Naive thymus-derived CD8-positive, alpha-beta T cell (primary cell): ENCODE results near the gene SPTBN4. TPM values are rescaled to one million over a fixed set of nuclear protein-coding genes. Genes with fewer than 3 reads are reported as not detected.
A peak's percentile ranks its signal among the peaks of the same experiment; 100 is the strongest.

Experiments used
- ATAC-seq, 2 donors: fragments of 150-1000 bp; cut with Tn5 transposase in 1 of 2; sonication (Bioruptor Pico), chemical (Tn5 transposase) in 1 of 2; 1 replicate in 1 of 2; 2 replicates in 1 of 2; pipeline ENCODE4 v1.10.0; 2021; ENCODE audit warnings: mild to moderate bottlenecking in 2 of 2, moderate library complexity in 2 of 2
- POLR2A ChIA-PET: fragments of 350-600 bp; sonication (Branson Sonifier 250); formaldehyde crosslinking; loops from one replicate; lab custom pipeline; 2021; ENCODE audit warnings: antibody characterized with exemption; lab: Charles Lee
- DNase-seq, 10 donors: peaks; one replicate each; pipeline versions ENCODE4 v3.0.0 to v3.0.0-alpha.2; 2020 to 2022
- H3K27ac Mint-ChIP-seq, 10 donors: one replicate each; pipeline ENCODE4 v1.8.0; 2020 to 2022; ENCODE audit warnings: mild to moderate bottlenecking in 10 of 10, mixed read lengths in 10 of 10, moderate library complexity in 4 of 10, inconsistent platforms in 1 of 10
- H3K27me3 Mint-ChIP-seq, 5 donors: one replicate each; pipeline ENCODE4 v1.8.0; 2021 to 2022; ENCODE audit warnings: mixed read lengths in 5 of 5
- H3K36me3 Mint-ChIP-seq, 3 donors: one replicate each; pipeline ENCODE4 v1.8.0; 2020 to 2022; ENCODE audit warnings: mixed read lengths in 3 of 3, mild to moderate bottlenecking in 2 of 3, inconsistent platforms in 1 of 3
- H3K4me1 Mint-ChIP-seq, 4 donors: one replicate each; pipeline ENCODE4 v1.8.0; 2021 to 2022; ENCODE audit warnings: mixed read lengths in 4 of 4
- H3K4me3 Mint-ChIP-seq, 10 donors: one replicate each; pipeline ENCODE4 v1.8.0; 2020 to 2022; ENCODE audit warnings: mild to moderate bottlenecking in 10 of 10, mixed read lengths in 10 of 10, moderate library complexity in 6 of 10, inconsistent platforms in 1 of 10
- H3K9me3 Mint-ChIP-seq, 9 donors: one replicate each; pipeline ENCODE4 v1.8.0; 2020 to 2022; ENCODE audit warnings: mixed read lengths in 9 of 9, mild to moderate bottlenecking in 3 of 9, inconsistent platforms in 1 of 9, moderate library complexity in 1 of 9
- polyA plus RNA-seq, 3 donors: library from polyadenylated mRNA; unstranded; fragments of 300-500 nt; fragmentation: Illumina TruSeq; gene quantifications; one replicate each; pipeline ENCODE4 v1.2.3, GENCODE V29; 2021
- total RNA-seq, 8 experiments: library from RNA in 2 of 8; stranded (reverse) in 2 of 8; gene quantifications; one replicate each; pipeline ENCODE4 v1.2.3 and lab custom pipeline; 2021 to 2026

Gene SPTBN4
- total and polyA plus RNA-seq, 5 experiments from 2014 or later, result 0.13 to 0.62 (median 0.47) TPM; not detected in 2

DNA sequence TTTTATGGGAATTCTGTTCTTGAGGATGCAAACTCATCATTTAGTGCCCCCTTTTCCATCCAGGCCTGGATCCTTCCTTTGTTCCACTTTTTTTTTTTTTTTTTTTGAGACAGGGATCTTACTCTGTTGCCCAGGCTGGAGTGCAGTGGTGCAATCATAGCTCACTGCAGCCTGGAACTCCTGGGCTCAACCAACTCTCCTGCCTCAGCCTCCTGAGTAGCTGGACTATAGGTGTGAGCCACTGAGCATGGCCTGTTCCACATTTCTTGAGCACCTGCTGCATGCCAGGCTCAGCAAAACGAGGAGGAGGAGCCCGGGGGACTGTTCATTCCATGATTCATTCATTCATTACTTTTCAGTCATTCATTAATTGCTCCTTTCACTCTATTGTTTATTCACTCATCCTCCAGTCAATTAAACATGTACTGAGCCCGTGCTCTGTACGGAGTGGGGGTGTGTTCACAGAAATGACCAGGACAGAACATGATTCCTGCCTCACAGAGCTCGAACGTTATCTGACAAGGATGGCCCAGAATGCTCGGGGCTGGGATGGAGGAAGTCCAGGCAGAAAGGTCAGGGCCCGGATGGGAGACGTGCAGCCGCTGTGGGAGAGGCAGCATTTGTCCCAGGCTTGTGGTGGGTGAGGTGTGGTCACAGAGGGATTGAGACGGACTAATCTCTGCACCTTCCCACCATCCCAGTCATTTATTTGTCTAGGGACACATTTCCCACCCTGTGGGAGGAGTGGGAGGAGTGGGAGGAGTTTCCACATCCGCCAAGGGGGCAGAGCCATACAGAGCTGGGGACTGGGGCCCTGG is 58.6 kb downstream of the SPTBN4 start:
- peak overlapping the region in 2 of 10 donors; percentile 44 to 68 for H3K27ac Mint-ChIP-seq
- no peaks in the 10 kb centered on the region for H3K9me3 Mint-ChIP-seq
- ATAC-seq (no peak), DNase-seq (no peak)
- no peaks in the 10 kb centered on the region for H3K36me3 Mint-ChIP-seq
- peak overlapping the region in 1 of 10 donors; percentile 4 for H3K4me3 Mint-ChIP-seq
- peaks cover 5 to 28% (median 9%) of the 10 kb centered on the region in 5 donors for H3K27me3 Mint-ChIP-seq
- peaks cover 8 to 15% (median 8%) of the 10 kb centered on the region in 4 donors for H3K4me1 Mint-ChIP-seq
- POLR2A ChIA-PET, result interaction anchor here (0.7 kb wide), 1 partner anchor 12 kb away, joined by 4 read pairs; no protein-coding TSS in a partner anchor

DNA sequence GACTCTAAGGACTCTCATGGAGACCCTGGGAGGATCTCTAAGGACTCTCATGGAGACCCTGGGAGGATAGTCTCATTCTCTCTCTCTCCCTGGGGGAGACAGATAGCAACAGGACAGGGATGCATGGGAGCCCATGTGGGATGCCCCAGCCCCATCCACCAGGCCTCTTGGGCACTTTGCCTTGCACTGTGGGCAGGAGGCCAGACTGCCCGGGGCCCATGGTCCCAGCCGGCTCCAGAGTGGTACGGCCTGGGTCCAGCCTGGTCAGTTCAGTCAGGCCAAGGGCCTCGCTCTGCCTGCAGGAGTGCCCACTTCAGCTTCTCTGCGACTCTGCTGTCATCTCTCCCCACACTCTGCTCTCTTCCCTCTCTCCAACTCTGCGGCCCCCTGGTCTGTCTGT is 61.3 kb downstream of the SPTBN4 start:
- no peaks in the 10 kb centered on the region for H3K9me3 Mint-ChIP-seq
- POLR2A ChIA-PET, result no interaction called here
- ATAC-seq, result no peak
- H3K36me3 Mint-ChIP-seq, result peaks cover 0 to 1% (median 0%) of the 10 kb centered on the region in 3 donors
- peak overlapping the region in 1 of 10 donors; percentile 38 for H3K27ac Mint-ChIP-seq
- peaks cover 13 to 25% (median 18%) of the 10 kb centered on the region in 5 donors for H3K27me3 Mint-ChIP-seq
- DNase-seq, result no peak
- peak overlapping the region in 1 of 10 donors; percentile 54 for H3K4me3 Mint-ChIP-seq
- H3K4me1 Mint-ChIP-seq, result peaks cover 8 to 19% (median 14%) of the 10 kb centered on the region in 4 donors

GRCh38 chr19:40528533-40529092 is 61.8 kb downstream of the SPTBN4 start:
- peak overlapping the region in 7 of 10 donors; percentile 4 to 56 (median 38) for H3K4me3 Mint-ChIP-seq
- no peak for DNase-seq
- POLR2A ChIA-PET, result interaction anchor here (0.6 kb wide), 1 partner anchor 328 kb away, joined by 6 read pairs; no protein-coding TSS in a partner anchor

GRCh38 chr19:40529093-40529954 is 62.5 kb downstream of the SPTBN4 start:
- peaks cover 13 to 34% (median 22%) of the 10 kb centered on the region in 5 donors for H3K27me3 Mint-ChIP-seq
- H3K4me3 Mint-ChIP-seq, result peak overlapping the region; percentile 54 to 87 (median 77)
- peak overlapping the region; percentile 1 to 85 (median 60) for H3K27ac Mint-ChIP-seq
- POLR2A ChIA-PET, result interaction anchor here (0.6 kb wide), 1 partner anchor 329 kb away, joined by 6 read pairs; no protein-coding TSS in a partner anchor
- peak; percentile 83 to 94 (median 90) for DNase-seq
- peaks cover 0 to 3% (median 0%) of the 10 kb centered on the region in 3 donors for H3K36me3 Mint-ChIP-seq
- peaks cover 0 to 12% (median 0%) of the 10 kb centered on the region in 9 donors for H3K9me3 Mint-ChIP-seq
- peaks cover 8 to 19% (median 14%) of the 10 kb centered on the region in 4 donors for H3K4me1 Mint-ChIP-seq
- ATAC-seq, result peak; percentile 84 to 86

More at GRCh38 chr19:40528533-40529092, 61.8 kb downstream of the SPTBN4 start:
- Mint-ChIP-seq H3K27me3 (peaks cover 13 to 27% (median 19%) of the 10 kb centered on the region in 5 donors), H3K36me3 (peaks cover 0 to 1% (median 0%) of the 10 kb centered on the region in 3 donors), H3K9me3 (peaks cover 0 to 5% (median 0%) of the 10 kb centered on the region in 9 donors), H3K27ac (peak overlapping the region in 1 of 10 donors; percentile 38), H3K4me1 (peaks cover 8 to 19% (median 14%) of the 10 kb centered on the region in 4 donors)
- no peak for ATAC-seq

- POLR2A ChIA-PET, result no interaction called here
- Mint-ChIP-seq H3K27me3 (peaks cover 13 to 35% (median 23%) of the 10 kb centered on the region in 5 donors), H3K9me3 (peaks cover 0 to 12% (median 0%) of the 10 kb centered on the region in 9 donors), H3K36me3 (peaks cover 0 to 5% (median 0%) of the 10 kb centered on the region in 3 donors), H3K4me3 (peak overlapping the region in 9 of 10 donors; percentile 54 to 87 (median 78)), H3K4me1 (peaks cover 8 to 19% (median 14%) of the 10 kb centered on the region in 4 donors), H3K27ac (peak overlapping the region in 3 of 10 donors; percentile 28 to 80 (median 77))
- ATAC-seq, result peak in 1 of 2 donors; percentile 14
- DNase-seq, result peak in 8 of 10 donors; percentile 11 to 41 (median 26)
Observed at GRCh38 chr19:40530091-40530901, 63.5 kb downstream of the SPTBN4 start.

- POLR2A ChIA-PET, result interaction anchor here (0.8 kb wide), 1 partner anchor 72 kb away, joined by 3 read pairs; no protein-coding TSS in a partner anchor
- Mint-ChIP-seq H3K36me3 (peaks cover 0 to 5% (median 0%) of the 10 kb centered on the region in 3 donors), H3K27me3 (peaks cover 13 to 30% (median 22%) of the 10 kb centered on the region in 5 donors)
Observed at GRCh38 chr19:40533508-40533907, 66.7 kb downstream of the SPTBN4 start.

GRCh38 chr19:40534148-40534547 is 67.3 kb downstream of the SPTBN4 start:
- peaks cover 0 to 12% (median 0%) of the 10 kb centered on the region in 9 donors for H3K9me3 Mint-ChIP-seq
- H3K4me1 Mint-ChIP-seq, result peaks cover 8 to 17% (median 11%) of the 10 kb centered on the region in 4 donors
- no peak for ATAC-seq
- peaks cover 13 to 30% (median 22%) of the 10 kb centered on the region in 5 donors for H3K27me3 Mint-ChIP-seq
- no peak overlapping the region for H3K4me3 Mint-ChIP-seq
- DNase-seq, result no peak
- no peak overlapping the region for H3K27ac Mint-ChIP-seq
- POLR2A ChIA-PET, result no interaction called here
- peaks cover 0 to 5% (median 0%) of the 10 kb centered on the region in 3 donors for H3K36me3 Mint-ChIP-seq

More at GRCh38 chr19:40533508-40533907, 66.7 kb downstream of the SPTBN4 start:
- H3K9me3 Mint-ChIP-seq, result peaks cover 0 to 12% (median 0%) of the 10 kb centered on the region in 9 donors
- no peak for DNase-seq
- H3K4me1 Mint-ChIP-seq, result peaks cover 8 to 17% (median 13%) of the 10 kb centered on the region in 4 donors
- peak overlapping the region in 1 of 10 donors; percentile 16 for H3K27ac Mint-ChIP-seq
- no peak overlapping the region for H3K4me3 Mint-ChIP-seq
- no peak for ATAC-seq

DNA sequence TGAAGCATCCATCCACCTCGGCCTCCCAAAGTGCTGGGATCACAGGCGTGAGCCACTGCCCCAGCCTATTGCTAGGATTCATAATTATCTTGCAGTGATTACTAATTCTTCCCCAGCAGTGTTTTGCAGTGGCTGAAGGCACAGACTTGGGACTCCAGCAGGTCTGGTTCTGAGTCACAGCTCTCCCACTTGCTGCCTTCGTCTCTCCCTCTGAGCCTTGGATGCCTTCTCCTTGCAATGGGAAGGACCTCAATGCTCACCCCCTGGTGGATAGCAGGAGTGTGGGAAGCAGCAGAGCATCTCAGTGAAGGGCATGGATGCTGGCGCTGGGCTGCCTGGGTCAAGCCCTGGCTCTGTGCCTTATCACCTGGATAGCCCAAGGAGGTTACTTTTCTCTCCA is 72.3 kb downstream of the SPTBN4 start:
- no peak overlapping the region for H3K27ac Mint-ChIP-seq
- POLR2A ChIA-PET, result no interaction called here
- no peak overlapping the region for H3K4me3 Mint-ChIP-seq
- H3K4me1 Mint-ChIP-seq, result peaks cover 0 to 2% (median 0%) of the 10 kb centered on the region in 4 donors
- H3K9me3 Mint-ChIP-seq, result peaks cover 0 to 4% (median 0%) of the 10 kb centered on the region in 9 donors
- DNase-seq (no peak), ATAC-seq (no peak)
- peaks cover 0 to 4% (median 0%) of the 10 kb centered on the region in 3 donors for H3K36me3 Mint-ChIP-seq
- H3K27me3 Mint-ChIP-seq, result peaks cover 0 to 16% (median 7%) of the 10 kb centered on the region in 5 donors

GRCh38 chr19:40542202-40542859 is 75.5 kb downstream of the SPTBN4 start:
- H3K27me3 Mint-ChIP-seq, result peaks cover 5 to 14% (median 8%) of the 10 kb centered on the region in 5 donors
- H3K36me3 Mint-ChIP-seq, result peaks cover 0 to 2% (median 0%) of the 10 kb centered on the region in 3 donors
- peaks cover 0 to 2% (median 0%) of the 10 kb centered on the region in 4 donors for H3K4me1 Mint-ChIP-seq
- POLR2A ChIA-PET, result no interaction called here
- H3K9me3 Mint-ChIP-seq, result peaks cover 0 to 5% (median 0%) of the 10 kb centered on the region in 9 donors
- no peak for DNase-seq
- ATAC-seq, result no peak
- no peak overlapping the region for H3K4me3 Mint-ChIP-seq
- peak overlapping the region in 1 of 10 donors; percentile 24 for H3K27ac Mint-ChIP-seq

DNA sequence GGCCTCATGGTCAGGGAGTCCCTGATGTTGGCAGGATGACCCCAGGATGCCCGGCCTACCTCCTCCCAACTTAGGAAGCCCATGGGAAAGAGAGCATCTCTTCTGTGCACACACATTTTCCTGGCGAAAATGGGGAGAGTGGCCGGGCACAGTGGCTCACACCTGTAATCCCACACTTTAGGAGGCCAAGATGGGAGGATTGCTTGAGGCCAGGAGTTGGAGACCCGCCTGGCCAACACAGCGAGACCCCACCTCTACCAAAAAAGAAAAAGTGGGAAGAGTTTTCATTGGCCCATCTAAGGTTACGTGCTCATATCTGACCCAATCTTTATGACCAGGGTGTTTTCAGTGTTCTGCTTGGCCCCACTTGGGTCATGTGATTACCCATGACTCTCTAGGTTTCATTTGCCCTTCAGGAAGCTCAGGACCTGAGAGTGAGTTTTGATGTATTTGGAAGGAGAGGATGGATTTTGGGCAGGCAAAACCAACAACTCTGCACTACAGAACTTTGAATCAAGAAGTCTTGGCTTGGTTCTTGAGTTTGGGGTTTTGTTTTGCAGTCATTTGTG is 76.3 kb downstream of the SPTBN4 start:
- POLR2A ChIA-PET, result no interaction called here
- ATAC-seq, result no peak
- Mint-ChIP-seq H3K4me1 (no peaks in the 10 kb centered on the region), H3K9me3 (peaks cover 0 to 5% (median 0%) of the 10 kb centered on the region in 9 donors), H3K27ac (peak overlapping the region in 1 of 10 donors; percentile 37), H3K4me3 (no peak overlapping the region), H3K27me3 (peaks cover 8 to 18% (median 10%) of the 10 kb centered on the region in 5 donors), H3K36me3 (peaks cover 0 to 2% (median 0%) of the 10 kb centered on the region in 3 donors)
- no peak for DNase-seq
